Stimulated activated CD8-positive, alpha-beta memory T cell treated with anti-CD3 and anti-CD28 coated beads, Interleukin-12 subunit alpha, Interleukin-12 subunit beta, amount 100 ng/mL, for 1 hour (primary cell): ENCODE data around the gene RIT2.

Experiments used
- DNase-seq: peaks from one replicate; pipeline ENCODE4 v3.0.0-alpha.2; 2020; ENCODE audit warnings: low read depth

RIT2 gene

GRCh38 chr18:42929857-42930256, 185.6 kb downstream of the RIT2 start:
- no peak for DNase-seq

DNA sequence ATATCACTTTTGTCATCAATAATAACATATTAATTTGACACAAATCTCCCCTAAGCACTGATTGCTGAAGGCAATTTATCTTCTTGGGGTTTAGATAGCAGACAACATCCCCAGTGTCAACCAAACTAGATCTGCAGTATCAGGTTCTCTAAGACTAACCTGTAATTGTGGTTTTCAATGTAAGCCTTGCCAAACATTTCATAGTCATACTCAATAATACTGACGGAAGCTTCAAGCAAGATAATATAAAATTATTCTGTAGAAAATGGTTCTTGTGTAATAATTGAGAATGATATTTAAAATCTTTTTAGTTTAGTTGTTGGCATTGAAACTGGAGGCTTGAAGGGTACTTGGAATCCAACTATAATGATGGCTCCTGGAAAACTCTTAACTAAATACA, 186.3 kb downstream of the RIT2 start:
- no peak for DNase-seq

DNA sequence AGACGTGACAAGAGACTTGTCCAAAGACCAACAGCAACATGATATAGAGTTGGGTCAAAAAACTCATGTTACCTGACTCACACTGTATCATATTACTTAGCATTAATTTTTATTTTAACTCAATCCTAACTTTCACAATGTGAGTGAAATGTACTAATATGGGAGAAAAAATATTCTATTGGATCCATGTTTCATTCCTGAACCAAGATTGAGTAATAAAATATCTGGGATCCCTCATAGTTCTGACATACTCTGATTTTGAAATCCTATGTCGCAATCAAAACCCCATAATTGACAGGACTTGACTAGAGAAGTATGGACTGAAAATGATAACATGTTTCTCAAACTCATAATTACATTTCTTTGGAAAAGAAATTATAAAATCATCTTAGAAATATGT, 190.4 kb downstream of the RIT2 start:
- no peak for DNase-seq

- DNase-seq, result no peak
Measured at GRCh38 chr18:42922363-42922762, 193.1 kb downstream of the RIT2 start.

- DNase-seq, result no peak
Measured at GRCh38 chr18:42921226-42921737, 194.2 kb downstream of the RIT2 start.

DNA sequence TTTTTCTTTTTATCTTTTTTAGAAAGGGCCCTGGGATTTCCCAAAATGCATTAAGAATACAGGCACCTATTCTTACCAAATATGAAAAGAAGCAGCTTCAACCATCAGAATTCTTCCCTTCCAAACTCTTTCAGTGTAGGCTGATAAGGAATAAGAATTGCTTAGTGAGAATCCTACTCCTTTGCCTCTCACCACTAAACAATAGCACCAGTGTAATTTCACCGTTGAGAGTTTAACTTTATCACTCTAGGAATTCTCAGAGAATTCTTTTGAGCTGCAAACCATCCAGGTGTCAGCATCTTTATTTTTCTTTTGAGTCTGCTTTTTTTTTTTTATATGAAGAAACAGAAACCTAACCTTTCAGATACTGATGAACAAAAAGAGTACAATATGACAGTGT, 194.9 kb downstream of the RIT2 start:
- DNase-seq, result no peak

GRCh38 chr18:42915299-42915698, 200.2 kb downstream of the RIT2 start:
- DNase-seq, result no peak

DNA sequence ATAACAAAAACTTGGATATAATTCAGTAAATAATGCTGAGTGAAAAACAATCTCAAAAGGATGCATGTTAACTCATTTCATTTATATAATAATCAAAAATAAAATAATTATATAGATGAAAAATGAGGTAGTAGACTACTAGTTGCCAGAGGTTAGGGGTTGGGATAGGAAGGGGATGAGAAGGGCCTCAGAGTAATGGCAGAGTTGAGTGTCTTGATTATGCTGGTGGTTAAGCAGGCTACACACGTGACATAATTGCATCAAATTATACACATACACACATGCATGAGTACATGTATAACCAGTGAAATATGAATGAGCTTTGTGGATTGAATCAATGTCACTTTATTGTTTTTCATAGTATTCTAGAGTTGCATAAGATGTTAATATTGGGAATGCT, 201.0 kb downstream of the RIT2 start:
- DNase-seq, result no peak

GRCh38 chr18:42909095-42909494, 206.4 kb downstream of the RIT2 start:
- DNase-seq, result no peak

GRCh38 chr18:42906761-42907160, 208.7 kb downstream of the RIT2 start:
- no peak for DNase-seq

GRCh38 chr18:42901161-42901560, 214.3 kb downstream of the RIT2 start:
- DNase-seq, result no peak

GRCh38 chr18:42893977-42894376, 221.5 kb downstream of the RIT2 start:
- no peak for DNase-seq

- DNase-seq, result no peak
Measured at GRCh38 chr18:42892181-42892580, 223.3 kb downstream of the RIT2 start.

DNA sequence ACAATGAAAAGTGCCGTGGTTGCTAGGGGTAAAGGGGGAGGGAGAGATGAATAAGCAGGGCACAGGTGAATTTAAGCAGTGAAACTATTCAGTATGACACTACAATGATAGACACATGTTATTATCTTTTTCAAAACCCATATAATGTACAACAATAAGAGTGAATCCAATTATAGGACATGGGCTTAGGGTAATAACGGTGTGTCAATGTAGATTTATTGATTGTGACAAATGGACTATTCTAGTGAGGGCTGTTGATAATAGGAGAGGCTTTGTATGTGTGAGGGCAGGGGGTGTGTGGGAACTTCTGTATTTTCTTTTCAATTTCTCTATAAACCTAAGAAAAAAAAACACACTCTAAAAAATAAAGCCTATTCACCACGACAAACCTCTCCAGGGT, 223.8 kb downstream of the RIT2 start:
- no peak for DNase-seq

DNA sequence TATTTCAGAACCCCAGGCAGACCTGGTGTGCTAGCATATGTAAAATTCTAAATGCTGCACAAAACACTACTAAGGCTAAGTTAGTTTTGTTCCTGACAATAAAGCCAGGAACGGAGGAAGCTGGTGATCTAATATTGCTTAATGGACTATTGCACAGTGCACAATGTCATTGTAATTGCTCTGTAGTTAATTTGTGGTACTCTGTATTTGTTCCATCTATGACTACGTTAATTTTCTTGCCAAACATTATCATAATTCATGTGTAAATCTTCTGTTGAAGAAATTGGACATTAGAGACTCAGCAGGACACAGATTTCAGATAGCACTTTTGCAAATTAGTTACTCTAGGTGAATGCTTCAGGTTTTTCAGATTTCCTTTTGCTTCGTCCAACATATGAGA, 232.3 kb downstream of the RIT2 start:
- DNase-seq, result no peak

DNA sequence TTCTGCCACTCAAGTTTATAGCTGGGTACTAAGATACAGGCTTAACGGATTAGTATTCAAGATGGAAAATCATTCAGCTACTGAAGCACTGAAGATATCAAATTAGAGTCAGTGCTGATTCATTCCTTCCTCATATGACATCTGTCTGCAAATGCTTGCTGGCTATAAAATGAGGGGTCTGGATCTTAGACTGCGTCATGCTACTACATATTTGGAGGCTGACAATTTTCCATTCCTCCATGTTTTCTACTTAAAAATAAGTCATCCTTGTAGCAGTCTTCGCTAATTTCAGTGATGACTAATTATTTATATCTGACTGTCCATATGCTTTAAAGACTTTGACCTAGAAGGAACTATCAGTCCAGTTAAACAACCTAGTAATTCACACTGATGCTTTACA, 233.4 kb downstream of the RIT2 start:
- no peak for DNase-seq

DNA sequence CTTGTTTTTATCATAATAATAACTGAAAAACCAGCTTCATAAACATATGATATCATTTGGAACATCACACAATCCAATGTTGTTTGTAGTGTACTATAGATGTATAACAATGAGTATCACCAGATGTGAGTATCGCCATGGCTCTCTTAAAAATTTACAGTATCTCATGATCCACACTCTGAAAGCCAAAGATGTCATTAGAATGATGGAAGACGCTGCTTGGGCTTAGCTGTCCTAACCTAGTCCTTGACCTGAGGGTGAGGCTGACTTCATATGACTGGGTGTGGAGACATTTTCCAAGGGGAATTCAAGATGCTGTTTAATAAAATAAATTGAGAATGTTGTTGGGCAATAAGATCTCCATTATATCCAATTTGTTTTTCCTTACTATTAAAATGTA, 242.6 kb downstream of the RIT2 start:
- no peak for DNase-seq

DNA sequence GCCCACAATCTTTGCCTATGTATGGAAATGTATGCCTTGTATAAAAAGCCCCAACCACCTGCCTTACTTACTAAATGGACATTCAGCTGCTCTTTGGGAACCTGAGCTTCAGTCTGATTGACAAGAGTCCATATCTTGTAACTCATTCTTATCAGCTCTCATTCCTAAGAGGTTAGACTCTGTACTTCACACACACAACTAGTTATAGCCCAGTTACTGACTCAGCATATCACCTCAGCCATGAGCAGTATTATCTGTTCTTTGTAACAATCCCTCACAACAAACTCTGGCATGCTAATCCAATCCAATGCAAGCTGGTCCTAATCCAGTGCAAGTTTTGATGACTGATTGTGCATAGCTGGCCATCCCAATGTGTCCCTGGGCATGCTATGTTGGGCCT, 250.6 kb downstream of the RIT2 start:
- no peak for DNase-seq

DNA sequence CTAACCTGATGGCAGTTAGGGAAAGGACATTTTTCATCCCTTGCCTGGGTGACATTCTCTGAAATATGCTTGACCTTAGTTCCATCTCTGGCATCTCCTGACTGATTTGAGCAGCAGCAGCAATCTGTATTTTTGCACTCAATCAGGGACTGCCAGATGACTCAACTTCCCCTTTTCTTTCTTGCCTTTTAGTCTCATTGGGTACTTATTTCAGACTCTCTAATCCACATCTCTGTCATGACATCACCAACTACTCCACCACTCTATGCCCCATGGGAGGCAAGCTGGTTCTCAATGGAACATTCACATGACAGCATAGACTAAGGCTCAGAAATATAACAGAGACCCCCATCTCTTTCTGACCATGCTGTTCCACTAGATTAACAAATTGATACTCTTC, 254.2 kb downstream of the RIT2 start:
- no peak for DNase-seq

- no peak for DNase-seq
Measured at GRCh38 chr18:42860548-42860947, 254.9 kb downstream of the RIT2 start.

- DNase-seq, result no peak
Measured at GRCh38 chr18:42860011-42860410, 255.5 kb downstream of the RIT2 start.

DNA sequence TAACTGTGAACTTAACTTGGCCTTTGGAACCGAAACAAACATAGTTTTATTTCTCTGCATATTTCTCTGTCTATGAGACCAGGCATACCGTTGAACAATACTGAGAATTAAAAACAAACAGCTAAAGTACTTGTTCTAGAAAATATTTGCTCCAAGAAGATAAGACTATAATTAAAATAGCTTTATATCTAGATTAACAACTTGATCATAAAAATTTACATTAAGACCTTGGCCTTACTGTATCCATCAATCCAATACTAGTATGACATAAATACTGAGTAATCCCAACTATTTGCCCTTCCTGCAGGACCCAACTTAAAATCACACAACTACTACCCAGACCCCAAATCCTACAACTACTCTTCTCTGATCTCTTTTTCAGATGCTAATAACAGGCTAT, 260.9 kb downstream of the RIT2 start:
- no peak for DNase-seq

GRCh38 chr18:42850174-42851083, 265.1 kb downstream of the RIT2 start:
- DNase-seq, result no peak

- no peak for DNase-seq
Measured at GRCh38 chr18:42839408-42839807, 276.1 kb downstream of the RIT2 start.
